GM19099 (cell line): Measurements from ENCODE around the gene ASAH2B.

Experiments
- POLR2A ChIP-seq: IDR thresholded peaks from 3 replicates; pipeline ENCODE4 v1.6.1; 2011; ENCODE audit warnings: low read depth; ENCODE audit not compliant: insufficient read length; ENCODE audit errors: extremely low read depth

Gene ASAH2B

DNA sequence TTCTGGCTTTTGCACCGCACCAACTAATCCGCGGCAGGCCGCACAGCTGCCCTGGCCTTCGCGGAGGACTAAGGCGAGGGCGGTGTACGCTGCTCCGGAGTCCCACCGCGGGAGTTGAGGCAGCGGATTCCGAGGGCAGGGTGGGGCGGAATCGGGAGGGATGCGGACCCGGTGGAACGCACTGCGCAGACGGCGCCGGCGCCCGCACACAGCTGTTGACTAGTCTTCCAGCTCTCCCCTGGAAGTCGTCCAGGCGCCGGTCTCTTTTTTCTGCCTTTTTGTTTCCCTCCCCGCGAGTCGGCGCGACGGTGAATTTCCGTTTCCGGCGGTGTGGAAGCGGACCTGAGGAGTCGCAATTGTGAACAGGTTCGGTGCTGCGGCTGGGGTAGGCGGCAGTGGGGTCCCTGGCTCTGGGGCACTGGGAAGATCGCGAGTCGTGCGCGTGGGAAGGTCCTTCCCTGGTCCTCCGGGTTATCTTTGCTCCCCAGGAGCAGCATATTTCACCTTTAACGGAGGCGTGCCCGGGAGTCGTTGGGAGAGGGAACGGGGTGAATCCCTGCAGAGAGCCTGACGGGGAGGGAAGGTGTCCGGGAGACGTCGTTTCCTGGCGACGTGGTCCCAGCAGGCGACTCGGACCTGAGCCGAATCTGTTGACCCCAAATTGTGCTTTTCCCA is at the start of gene ASAH2B:
ASAH2B (plus strand) TSS at position 319 of the 675 bp plus-strand sequence. CDS start 5,195 bp downstream, outside the sequence.
- peak; percentile 70 for TF ChIP-seq POLR2A

DNA sequence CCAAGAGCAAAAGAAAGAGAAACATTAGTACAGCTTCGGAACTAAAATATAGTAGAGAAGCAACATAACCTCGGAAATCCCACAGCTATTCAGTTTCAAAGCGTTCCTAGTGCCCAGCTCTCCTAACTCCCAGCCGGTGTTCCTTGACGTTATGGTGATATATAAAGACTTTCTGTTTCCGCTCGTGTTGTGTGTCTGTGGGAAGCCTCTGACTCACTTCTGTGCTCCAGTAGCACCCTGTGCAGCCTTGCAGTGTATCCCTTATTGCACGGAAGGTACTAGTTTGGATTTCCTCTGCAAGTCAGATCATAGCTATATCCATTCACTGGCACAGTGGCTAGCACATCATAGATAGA is 535 bp downstream of the ASAH2B start:
- TF ChIP-seq POLR2A: no peak

DNA sequence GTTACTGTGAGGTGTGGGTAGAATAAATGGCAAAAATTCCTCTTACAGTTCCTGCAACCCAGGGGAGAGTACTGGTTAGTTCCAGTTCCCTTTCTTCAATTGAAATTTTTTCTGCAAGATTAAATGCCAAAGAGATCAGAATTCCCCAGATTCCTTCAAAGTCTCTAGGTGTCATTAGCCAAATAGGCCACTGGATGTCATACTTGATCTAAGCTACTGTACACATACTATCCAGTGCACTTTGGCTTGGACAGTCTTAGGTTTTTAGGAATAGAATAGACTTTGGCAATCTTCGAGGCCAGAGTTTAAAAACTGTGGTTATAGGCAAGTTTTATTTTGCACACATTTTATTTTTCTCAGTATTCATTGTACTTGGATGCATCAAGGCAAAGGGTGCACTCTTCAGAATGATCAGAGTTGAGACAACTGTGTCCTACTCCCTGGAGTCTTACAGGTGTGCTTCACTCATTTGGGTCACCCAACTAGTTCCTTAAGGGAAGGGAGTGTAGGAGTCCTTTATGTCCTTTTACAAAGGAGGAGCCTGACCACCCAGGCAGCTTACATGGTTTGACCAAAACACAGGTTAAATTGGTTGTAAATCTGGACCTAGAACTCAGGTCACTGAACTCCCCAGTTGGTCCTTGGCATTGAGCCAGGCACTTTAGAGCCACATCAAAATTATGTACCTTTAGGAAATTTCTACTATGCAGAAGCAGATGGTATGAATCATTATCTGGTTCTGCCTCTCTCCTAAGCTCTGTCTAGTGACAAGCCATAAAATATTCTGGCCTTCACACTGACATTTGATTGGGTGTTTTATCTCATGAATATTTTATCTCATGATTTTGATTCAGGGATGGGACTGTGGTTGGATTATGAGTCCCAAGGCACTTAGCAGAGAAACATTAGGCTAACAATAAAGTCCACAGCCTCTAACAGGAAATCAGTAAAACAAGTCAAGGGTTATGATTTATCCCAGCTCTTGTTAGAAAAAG is 49.5 kb downstream of the ASAH2B start:
- TF ChIP-seq POLR2A: no peak

DNA sequence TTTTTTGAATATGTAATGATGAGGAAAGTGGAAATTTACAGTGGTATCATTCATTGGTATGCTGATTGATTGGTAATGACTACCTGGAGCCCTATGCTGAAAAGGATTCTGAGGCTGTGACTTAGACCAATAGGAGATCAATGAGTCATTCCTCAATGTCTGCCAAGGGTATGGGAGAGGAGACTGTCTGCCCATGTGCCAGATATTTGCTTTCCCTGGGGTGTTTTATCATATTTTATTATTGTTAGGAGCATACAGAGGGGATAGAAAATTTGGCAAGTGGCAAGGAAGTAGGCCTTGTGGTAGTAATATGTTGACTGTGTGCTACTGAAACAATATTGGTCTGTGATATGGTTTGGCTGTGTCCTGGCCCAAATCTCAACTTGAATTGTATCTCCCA is 54.8 kb downstream of the ASAH2B start:
- no peak for TF ChIP-seq POLR2A

DNA sequence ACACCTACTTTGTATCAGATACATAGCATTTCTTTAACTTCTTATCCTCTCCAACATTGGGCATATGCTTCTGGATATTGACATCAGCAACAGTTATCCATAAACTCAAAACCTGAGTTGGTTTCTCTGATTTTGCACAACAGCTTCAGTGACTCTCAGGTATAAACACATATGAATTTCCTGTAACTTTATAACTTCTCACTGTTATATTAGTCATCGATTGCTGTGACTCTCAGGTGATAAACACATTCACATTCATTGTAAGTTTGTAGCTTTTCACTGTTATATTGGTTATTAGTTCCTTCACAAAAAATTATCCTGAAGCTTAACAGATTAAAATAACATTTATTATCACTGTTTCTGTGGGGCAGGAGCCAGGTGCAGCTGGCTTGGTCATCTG is 57.0 kb downstream of the ASAH2B start:
- TF ChIP-seq POLR2A: no peak

GRCh38 chr10:50798297-50798696 is 58.6 kb downstream of the ASAH2B start:
- TF ChIP-seq POLR2A: no peak

DNA sequence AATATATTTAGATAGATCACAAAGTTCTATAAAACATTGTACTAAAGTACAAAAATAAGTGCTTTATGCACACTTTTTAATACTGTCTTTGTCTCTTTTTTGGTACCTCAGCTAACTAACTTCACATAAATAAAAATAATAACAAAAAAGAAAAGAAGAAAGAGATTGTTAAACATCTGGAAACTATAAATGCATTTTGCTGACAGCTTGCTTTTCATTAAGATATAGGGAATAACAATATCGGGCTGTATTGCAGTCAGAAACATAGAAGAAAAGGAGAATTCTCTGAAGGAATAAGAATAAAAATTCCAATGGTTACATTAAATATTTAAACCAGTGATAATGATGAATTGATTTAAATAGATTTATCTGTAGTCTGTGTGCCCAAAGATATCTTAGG is 59.9 kb downstream of the ASAH2B start:
- no peak for TF ChIP-seq POLR2A

GRCh38 chr10:50805981-50806622 is 66.4 kb downstream of the ASAH2B start:
- TF ChIP-seq POLR2A: no peak

DNA sequence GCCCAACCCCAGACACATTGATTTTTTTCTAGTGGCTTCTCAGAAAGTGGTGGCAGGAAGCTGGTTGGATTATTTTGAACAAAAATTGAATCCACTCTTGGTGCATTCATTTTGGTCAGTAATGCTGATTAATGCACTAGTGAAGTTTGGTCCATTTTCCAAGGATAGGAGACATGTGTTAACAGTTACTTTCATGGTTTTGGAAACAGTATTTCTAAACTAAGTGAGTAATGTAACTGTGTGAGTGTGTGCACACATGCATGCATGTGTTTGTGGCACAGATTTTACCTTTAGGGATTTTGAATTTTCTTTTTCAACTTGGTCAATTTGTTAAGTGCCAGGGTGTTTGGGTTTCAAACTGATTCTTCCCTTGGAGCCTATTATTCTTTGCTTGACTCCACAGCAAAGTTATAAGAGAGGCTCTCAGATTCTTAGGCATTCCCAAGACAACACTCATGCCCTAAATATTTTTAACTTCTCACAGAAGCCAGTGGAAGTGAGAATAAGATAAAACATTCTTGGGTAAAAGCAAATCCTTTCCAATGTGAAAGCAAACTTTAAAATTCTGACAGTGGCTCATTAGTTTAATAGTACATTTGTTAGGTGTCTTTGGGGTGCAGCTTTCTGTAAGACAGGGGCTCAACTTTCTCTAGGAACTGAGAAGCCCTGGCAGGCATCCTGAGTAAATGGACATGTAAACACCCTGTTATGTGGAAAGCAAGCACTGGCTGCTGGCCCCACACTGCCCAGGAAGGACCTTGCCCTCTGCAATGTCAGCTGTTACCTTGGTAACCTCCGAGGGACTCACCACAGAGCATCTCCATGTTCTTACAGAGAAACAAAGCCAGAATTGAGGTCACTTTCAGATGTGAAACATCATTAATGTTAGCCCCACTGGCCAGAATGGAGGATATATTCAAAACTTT is 68.4 kb downstream of the ASAH2B start:
- no peak for TF ChIP-seq POLR2A
